ENCODE data around the gene PLD2. TPM values are rescaled to one million over a fixed set of nuclear protein-coding genes. Genes with fewer than 3 reads are reported as not detected.

The PLD2 gene
- total and polyA plus RNA-seq, 2 donors (not counting 1 experiment from before 2014, with no cell fraction given), result 12.7 to 14.9 TPM

GRCh38 chr17:4808378-4808767, 1.4 kb downstream of the PLD2 start:
- no peak for TF ChIP-seq CTCF (conservative IDR thresholded peaks at IDR 0.05 in 1 of 2, IDR thresholded peaks at IDR 0.05 in 1 of 2; ENCODE audit: low read depth in 1 of 2, low read length in 2 of 2)
- no peak for TF ChIP-seq EZH2 (IDR thresholded peaks at IDR 0.05; ENCODE audit: low read length, missing control alignments)
- H3K27ac ChIP-seq (ENCODE audit: insufficient read depth, low read length), result no peak overlapping the region
- no peak overlapping the region for H3K4me2 ChIP-seq (ENCODE audit: extremely low read depth, insufficient read depth, low read length)
- H3K79me2 ChIP-seq (ENCODE audit: control insufficient read depth, insufficient read depth, low read length), result no peaks in the 10 kb centered on the region
- H3K9me3 ChIP-seq (ENCODE audit: control insufficient read depth, insufficient read depth, low read depth, low read length), result no peaks in the 10 kb centered on the region
- H3K4me1 ChIP-seq (ENCODE audit: control insufficient read depth, extremely low read depth, insufficient read depth, low read length), result no peaks in the 10 kb centered on the region
- H3K9ac ChIP-seq (ENCODE audit: insufficient read depth, low read length), result no peak overlapping the region
- no peaks in the 10 kb centered on the region for H3K27me3 ChIP-seq (ENCODE audit: control insufficient read depth, insufficient read depth, low read length)
- no peaks in the 10 kb centered on the region for H4K20me1 ChIP-seq (ENCODE audit: control insufficient read depth, extremely low read depth, insufficient read depth, low read length)
- H3K4me3 ChIP-seq (replicated peaks in 1 of 4; ENCODE audit: control extremely low read depth in 1 of 4, insufficient read depth in 1 of 4, low read depth in 3 of 4, low read length in 4 of 4), result peak overlapping the region in 1 of 4 experiments; percentile 7
- peaks cover 4% of the 10 kb centered on the region for H3K36me3 ChIP-seq (ENCODE audit: control insufficient read depth, insufficient read depth, low read length)
- DNase-seq (ENCODE audit: low read depth in 2 of 2), result peak in 1 of 2 donors; percentile 26
- no peak overlapping the region for H2AFZ ChIP-seq (ENCODE audit: low read length)

- Histone ChIP-seq H2AFZ (ENCODE audit: low read length) (no peak overlapping the region), H3K4me3 (replicated peaks in 1 of 4; ENCODE audit: control extremely low read depth in 1 of 4, insufficient read depth in 1 of 4, low read depth in 3 of 4, low read length in 4 of 4) (no peak overlapping the region), H3K9ac (ENCODE audit: insufficient read depth, low read length) (no peak overlapping the region), H3K36me3 (ENCODE audit: control insufficient read depth, insufficient read depth, low read length) (peaks cover 6% of the 10 kb centered on the region), H3K4me2 (ENCODE audit: extremely low read depth, insufficient read depth, low read length) (no peak overlapping the region), H3K27ac (ENCODE audit: insufficient read depth, low read length) (no peak overlapping the region), H4K20me1 (ENCODE audit: control insufficient read depth, extremely low read depth, insufficient read depth, low read length) (no peaks in the 10 kb centered on the region), H3K79me2 (ENCODE audit: control insufficient read depth, insufficient read depth, low read length) (no peaks in the 10 kb centered on the region), H3K27me3 (ENCODE audit: control insufficient read depth, insufficient read depth, low read length) (no peaks in the 10 kb centered on the region), H3K9me3 (ENCODE audit: control insufficient read depth, insufficient read depth, low read depth, low read length) (no peaks in the 10 kb centered on the region), H3K4me1 (ENCODE audit: control insufficient read depth, extremely low read depth, insufficient read depth, low read length) (no peaks in the 10 kb centered on the region)
- TF ChIP-seq EZH2 (IDR thresholded peaks at IDR 0.05; ENCODE audit: low read length, missing control alignments) (no peak), CTCF (conservative IDR thresholded peaks at IDR 0.05 in 1 of 2, IDR thresholded peaks at IDR 0.05 in 1 of 2; ENCODE audit: low read depth in 1 of 2, low read length in 2 of 2) (no peak)
- no peak for DNase-seq (ENCODE audit: low read depth in 2 of 2)
These were observed 3.8 kb downstream of the PLD2 start for GRCh38 chr17:4810696-4811290.

- Histone ChIP-seq H3K79me2 (ENCODE audit: control insufficient read depth, insufficient read depth, low read length) (no peaks in the 10 kb centered on the region), H3K36me3 (ENCODE audit: control insufficient read depth, insufficient read depth, low read length) (peaks cover 6% of the 10 kb centered on the region), H3K4me3 (replicated peaks in 1 of 4; ENCODE audit: control extremely low read depth in 1 of 4, insufficient read depth in 1 of 4, low read depth in 3 of 4, low read length in 4 of 4) (no peak overlapping the region), H3K9me3 (ENCODE audit: control insufficient read depth, insufficient read depth, low read depth, low read length) (no peaks in the 10 kb centered on the region), H3K27ac (ENCODE audit: insufficient read depth, low read length) (no peak overlapping the region), H3K4me2 (ENCODE audit: extremely low read depth, insufficient read depth, low read length) (no peak overlapping the region), H4K20me1 (ENCODE audit: control insufficient read depth, extremely low read depth, insufficient read depth, low read length) (no peaks in the 10 kb centered on the region), H3K4me1 (ENCODE audit: control insufficient read depth, extremely low read depth, insufficient read depth, low read length) (no peaks in the 10 kb centered on the region), H2AFZ (ENCODE audit: low read length) (no peak overlapping the region), H3K9ac (ENCODE audit: insufficient read depth, low read length) (no peak overlapping the region), H3K27me3 (ENCODE audit: control insufficient read depth, insufficient read depth, low read length) (no peaks in the 10 kb centered on the region)
- no peak for TF ChIP-seq CTCF (conservative IDR thresholded peaks at IDR 0.05 in 1 of 2, IDR thresholded peaks at IDR 0.05 in 1 of 2; ENCODE audit: low read depth in 1 of 2, low read length in 2 of 2)
- DNase-seq (ENCODE audit: low read depth in 2 of 2), result no peak
These were observed 4.5 kb downstream of the PLD2 start for GRCh38 chr17:4811471-4811870.
